B cell (primary cell): ENCODE data around the gene MRAS. TPM values are rescaled to one million over a fixed set of nuclear protein-coding genes. Genes with fewer than 3 reads are reported as not detected.

Source experiments
- ATAC-seq: fragments of 200-7000 bp; cut with Tn5 transposase; one replicate; pipeline ENCODE4 v1.10.0; 2021; ENCODE audit warnings: low read depth, mild to moderate bottlenecking, moderate number of reproducible peaks, moderate library complexity
- CTCF ChIA-PET: fragments of 350-600 bp; sonication (Branson Sonifier 250); formaldehyde crosslinking; loops from one replicate; lab custom pipeline; 2021; ENCODE audit warnings: antibody characterized with exemption, inconsistent platforms; lab: Charles Lee
- POLR2A ChIA-PET: fragments of 350-600 bp; sonication (Branson Sonifier 250); formaldehyde crosslinking; loops from one replicate; lab custom pipeline; 2021; ENCODE audit warnings: antibody characterized with exemption; lab: Charles Lee
- DNase-seq: peaks from one replicate; pipeline ENCODE4 v3.0.0; 2013
- H2AFZ ChIP-seq: 2 replicates; pipeline ENCODE4 v1.6.1; 2012; ENCODE audit warnings: mild to moderate bottlenecking, low read depth, low read length; ENCODE audit not compliant: insufficient read depth, poor library complexity, severe bottlenecking
- H3K27ac ChIP-seq, 2 donors: 1 replicate in 1 of 2; 2 replicates in 1 of 2; pipeline ENCODE4 v1.5.1; 2012 to 2013; ENCODE audit warnings: low read length in 2 of 2, mild to moderate bottlenecking in 2 of 2, moderate library complexity in 1 of 2
- H3K27me3 ChIP-seq, 4 experiments: fragments of 200-600 bp in 1 of 4; sonication (generic) in 1 of 4; replicated peaks in 1 of 4; 1 replicate in 2 of 4; 2 replicates in 2 of 4; pipeline versions ENCODE4 v1.6.1 to v1.7.0; 2013 to 2016; ENCODE audit warnings: low read length in 3 of 4, mild to moderate bottlenecking in 2 of 4, mixed read lengths in 1 of 4, moderate library complexity in 1 of 4; ENCODE audit not compliant: insufficient read depth in 4 of 4, control insufficient read depth in 3 of 4; ENCODE audit errors: control extremely low read depth in 1 of 4
- H3K36me3 ChIP-seq, 2 experiments: replicated peaks in 1 of 2; 1 replicate in 1 of 2; 2 replicates in 1 of 2; pipeline versions ENCODE4 v1.6.1 to v1.7.1; 2013; ENCODE audit warnings: low read length in 1 of 2; ENCODE audit not compliant: insufficient read depth in 2 of 2, control insufficient read depth in 1 of 2; ENCODE audit errors: control extremely low read depth in 1 of 2, extremely low read depth in 1 of 2
- H3K4me1 ChIP-seq, 2 donors: fragments of 200-600 bp in 1 of 2; sonication (generic) in 1 of 2; 1 replicate in 1 of 2; 2 replicates in 1 of 2; pipeline versions ENCODE4 v1.5.1 to v1.6.1; 2013 to 2017; ENCODE audit warnings: low read length in 2 of 2; ENCODE audit not compliant: control insufficient read depth in 2 of 2, insufficient read depth in 2 of 2
- H3K4me2 ChIP-seq: replicated peaks from 2 replicates; pipeline ENCODE3; 2012; ENCODE audit warnings: mild to moderate bottlenecking, low read depth, low read length; ENCODE audit not compliant: poor library complexity, severe bottlenecking
- H3K4me3 ChIP-seq, 5 experiments: fragments of 200-600 bp in 1 of 5; sonication (generic) in 1 of 5; 1 replicate in 3 of 5; 2 replicates in 2 of 5; pipeline versions ENCODE4 v1.5.1 to v1.7.0; 2011 to 2016; ENCODE audit warnings: low read length in 4 of 5, mild to moderate bottlenecking in 4 of 5, low read depth in 2 of 5, control low read depth in 1 of 5, moderate library complexity in 1 of 5; ENCODE audit not compliant: insufficient read depth in 1 of 5; ENCODE audit errors: control extremely low read depth in 1 of 5, extremely low read depth in 1 of 5
- H3K79me2 ChIP-seq: fragments of 200-600 bp; sonication (generic); one replicate; pipeline ENCODE4 v1.6.0; 2016; ENCODE audit warnings: low read length; ENCODE audit not compliant: control insufficient read depth, insufficient read depth
- H3K9ac ChIP-seq: fragments of 200-600 bp; sonication (generic); 2 replicates; pipeline ENCODE4 v1.6.1; 2017; ENCODE audit warnings: mild to moderate bottlenecking, low read length, moderate library complexity
- H3K9me3 ChIP-seq, 3 donors: one replicate each; pipeline versions ENCODE4 v1.6.1 to v1.7.1; 2013; ENCODE audit warnings: low read length in 2 of 3; ENCODE audit not compliant: control insufficient read depth in 2 of 3, insufficient read depth in 1 of 3; ENCODE audit errors: control extremely low read depth in 1 of 3
- H4K20me1 ChIP-seq: 2 replicates; pipeline ENCODE4 v1.6.0; 2012; ENCODE audit warnings: mild to moderate bottlenecking, low read length; ENCODE audit not compliant: insufficient read depth, control insufficient read depth, poor library complexity, severe bottlenecking
- H3K27ac Mint-ChIP-seq: one replicate; pipeline ENCODE4 v1.8.0; 2021; ENCODE audit warnings: mixed read lengths
- H3K27me3 Mint-ChIP-seq: one replicate; pipeline ENCODE4 v1.8.0; 2021; ENCODE audit warnings: mixed read lengths
- H3K4me1 Mint-ChIP-seq: one replicate; pipeline ENCODE4 v1.8.0; 2021; ENCODE audit warnings: mixed read lengths
- H3K4me3 Mint-ChIP-seq: one replicate; pipeline ENCODE4 v1.8.0; 2021; ENCODE audit warnings: mixed read lengths
- H3K9me3 Mint-ChIP-seq: one replicate; pipeline ENCODE4 v1.8.0; 2022; ENCODE audit warnings: mixed read lengths; ENCODE audit not compliant: insufficient read depth
- CTCF ChIP-seq: fragments of 200-600 bp; IDR thresholded peaks from one replicate; pipeline ENCODE4 v1.8.0; 2022; ENCODE audit warnings: antibody characterized with exemption, mild to moderate bottlenecking
- EZH2 ChIP-seq: IDR thresholded peaks from 2 replicates; pipeline ENCODE4 v1.6.1; 2012; ENCODE audit warnings: borderline replicate concordance, low read depth, mild to moderate bottlenecking, moderate library complexity, low read length; ENCODE audit not compliant: insufficient read depth, poor library complexity, severe bottlenecking
- WGBS: methylation state at CpG from one replicate; pipeline ENCODE4 v1.1.5; 2013; ENCODE audit warnings: missing lambda C conversion rate; ENCODE audit not compliant: insufficient coverage; 5-methylcytosine and 5-hydroxymethylcytosine counted together
- intact Hi-C: fragments of 100-400 bp; cut with micrococcal nuclease; formaldehyde crosslinking; loops from one replicate; pipeline ENCODE4 v1.10.0; 2022
- polyA plus RNA-seq: library from polyadenylated mRNA; depleted of rRNA; stranded (reverse); fragments of >200 nt; gene quantifications from 2 replicates; pipeline ENCODE4 v1.2.3, GENCODE V29; 2012
- total RNA-seq, 2 donors: library from RNA; stranded (reverse); fragments of 120-200 nt in 1 of 2; gene quantifications; 1 replicate in 1 of 2; 2 replicates in 1 of 2; pipeline versions ENCODE4 v1.2.3 to v1.2.4, GENCODE V29; 2013 to 2022

MRAS gene
- total and polyA plus RNA-seq, 2 donors (not counting 1 experiment from before 2014, with no cell fraction given), result 0.03 to 0.22 TPM

- Histone ChIP-seq H3K79me2 (no peaks in the 10 kb centered on the region), H3K4me2 (no peak overlapping the region), H3K9ac (no peak overlapping the region), H3K4me1 (no peaks in the 10 kb centered on the region), H3K27me3 (peaks cover 0 to under 1% (median 0%) of the 10 kb centered on the region in 4 experiments), H3K36me3 (no peaks in the 10 kb centered on the region), H3K9me3 (no peaks in the 10 kb centered on the region), H4K20me1 (no peaks in the 10 kb centered on the region), H3K4me3 (no peak overlapping the region), H3K27ac (no peak overlapping the region), H2AFZ (no peak overlapping the region)
- CTCF ChIA-PET, result no interaction called here
- no peak overlapping the region for H3K27ac Mint-ChIP-seq
- no peaks in the 10 kb centered on the region for H3K4me1 Mint-ChIP-seq
- 94% methylated on average over 7 of the region's 7 CpGs for WGBS
- POLR2A ChIA-PET, result no interaction called here
- TF ChIP-seq EZH2, result no peak
- no peak for TF ChIP-seq CTCF
- H3K4me3 Mint-ChIP-seq, result no peak overlapping the region
- H3K9me3 Mint-ChIP-seq, result no peaks in the 10 kb centered on the region
- H3K27me3 Mint-ChIP-seq, result peaks cover 22% of the 10 kb centered on the region
- intact Hi-C loops, result no loop called here
- ATAC-seq (no peak), DNase-seq (no peak)
These were observed 96.9 kb downstream of the MRAS start for GRCh38 chr3:138445236-138445635.

- no peak overlapping the region for H3K27ac Mint-ChIP-seq
- 80% methylated on average over 4 of the region's 4 CpGs for WGBS
- Histone ChIP-seq H3K4me2 (no peak overlapping the region), H3K27ac (no peak overlapping the region), H3K9ac (no peak overlapping the region), H4K20me1 (no peaks in the 10 kb centered on the region), H3K9me3 (no peaks in the 10 kb centered on the region), H2AFZ (no peak overlapping the region), H3K4me3 (no peak overlapping the region), H3K27me3 (no peaks in the 10 kb centered on the region), H3K36me3 (no peaks in the 10 kb centered on the region), H3K4me1 (no peaks in the 10 kb centered on the region), H3K79me2 (no peaks in the 10 kb centered on the region)
- H3K27me3 Mint-ChIP-seq, result peaks cover 25% of the 10 kb centered on the region
- H3K4me3 Mint-ChIP-seq, result no peak overlapping the region
- ChIA-PET CTCF (no interaction called here), POLR2A (no interaction called here)
- H3K9me3 Mint-ChIP-seq, result no peaks in the 10 kb centered on the region
- ATAC-seq (no peak), DNase-seq (no peak)
- intact Hi-C loops, result no loop called here
- TF ChIP-seq CTCF (no peak), EZH2 (no peak)
- no peaks in the 10 kb centered on the region for H3K4me1 Mint-ChIP-seq
These were observed 97.3 kb downstream of the MRAS start for GRCh38 chr3:138445654-138446053.
